Stimulated activated CD4-positive, alpha-beta T cell treated with anti-CD3 and anti-CD28 coated beads, Interleukin-1b, Interleukin-23, amount 100 ng/mL, for 1 hour (primary cell): ENCODE data around the gene SYT7.

Source experiments
- DNase-seq, 2 donors: peaks; one replicate each; pipeline ENCODE4 v3.0.0-alpha.2; 2020; ENCODE audit warnings: low read depth in 2 of 2

Gene SYT7

GRCh38 chr11:61535998-61536675 lies 44.7 kb downstream of the SYT7 start:
- DNase-seq, result no peak

DNA sequence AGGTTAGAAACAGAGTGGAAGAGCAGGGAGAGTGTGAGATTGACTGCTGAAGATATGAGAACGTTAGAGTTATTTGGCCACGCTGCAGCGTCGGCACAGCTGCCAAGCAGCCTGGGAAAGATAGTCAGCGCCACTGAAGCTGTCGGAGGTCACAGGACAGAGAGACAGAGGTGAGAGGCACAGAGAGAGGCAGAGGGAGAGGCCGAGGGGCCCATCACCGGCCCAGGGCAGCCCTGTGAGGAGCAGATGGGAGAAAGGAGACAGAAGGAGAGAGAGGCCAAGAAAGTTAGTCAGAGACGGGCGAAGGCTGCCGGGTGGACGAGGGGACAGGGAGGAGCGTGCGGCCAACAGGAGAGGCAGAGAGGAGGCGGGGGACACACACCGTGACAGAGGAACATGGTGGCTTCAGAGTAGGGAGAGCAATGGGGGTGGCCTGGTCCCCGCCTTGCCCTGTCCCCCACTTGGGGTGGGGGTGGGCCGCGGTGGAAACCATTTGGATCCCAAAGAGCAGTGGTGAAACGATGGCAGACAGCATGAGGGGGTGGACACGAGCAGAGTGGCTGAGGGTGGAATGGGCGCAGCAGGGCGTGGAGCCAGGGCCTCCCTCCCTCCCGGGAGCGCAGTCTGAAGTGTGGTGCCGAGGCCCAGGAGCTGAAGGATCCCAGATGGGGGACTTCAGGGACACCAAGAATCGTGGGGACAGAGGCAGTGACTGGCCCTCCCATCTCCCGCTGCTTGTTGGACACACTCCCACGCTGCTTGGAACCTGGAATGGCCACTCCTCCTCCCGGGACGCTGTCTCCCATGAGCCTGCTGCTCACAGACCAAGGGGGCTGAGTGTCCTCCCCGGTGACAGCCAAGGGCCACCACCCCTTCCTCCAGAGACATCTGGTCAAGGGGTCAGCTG lies 45.7 kb downstream of the SYT7 start:
- DNase-seq, result no peak

DNA sequence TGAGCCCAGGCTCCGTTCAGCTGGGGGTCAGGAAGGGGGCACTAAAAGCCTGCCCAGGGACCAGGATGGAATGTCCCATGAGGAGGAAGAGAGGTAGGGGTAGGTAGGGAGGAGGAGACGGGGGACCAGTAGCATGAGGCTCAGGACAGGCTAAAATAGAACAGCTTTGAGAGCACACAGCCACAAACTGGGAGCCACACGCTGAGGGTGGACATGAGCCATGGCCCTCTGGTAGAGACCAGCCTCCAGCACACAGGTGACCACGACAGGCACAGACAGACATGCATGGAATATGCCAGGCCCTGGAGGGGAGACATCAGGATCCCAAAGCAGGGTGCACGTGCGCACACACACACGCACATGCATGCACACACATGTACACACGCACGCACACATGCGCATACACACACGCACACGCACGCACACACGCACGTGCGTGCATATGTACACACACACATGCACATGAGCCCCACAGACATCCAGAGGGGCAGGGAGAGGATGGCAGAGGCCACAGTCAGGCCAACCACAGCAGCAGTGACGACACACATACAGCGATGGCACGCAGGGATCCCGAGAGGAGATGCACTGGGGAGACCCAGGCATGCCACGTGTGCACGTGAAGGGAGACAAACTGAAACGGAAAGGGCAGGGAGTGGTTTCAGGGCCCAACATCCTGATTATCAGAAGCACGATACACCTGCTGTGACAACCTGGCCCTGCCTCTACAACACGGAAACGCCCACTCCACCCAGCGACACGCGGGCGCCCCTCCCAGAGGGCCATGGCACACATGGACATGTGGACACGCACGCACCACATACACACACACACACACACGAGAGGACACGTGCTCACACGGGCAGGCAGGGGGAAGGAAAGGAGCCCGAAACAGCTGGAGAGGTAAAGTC lies 46.6 kb downstream of the SYT7 start:
- no peak for DNase-seq

- no peak for DNase-seq
These were observed 47.5 kb downstream of the SYT7 start for GRCh38 chr11:61533401-61533800.

- DNase-seq, result no peak
These were observed 47.9 kb downstream of the SYT7 start for GRCh38 chr11:61533039-61533375.

DNA sequence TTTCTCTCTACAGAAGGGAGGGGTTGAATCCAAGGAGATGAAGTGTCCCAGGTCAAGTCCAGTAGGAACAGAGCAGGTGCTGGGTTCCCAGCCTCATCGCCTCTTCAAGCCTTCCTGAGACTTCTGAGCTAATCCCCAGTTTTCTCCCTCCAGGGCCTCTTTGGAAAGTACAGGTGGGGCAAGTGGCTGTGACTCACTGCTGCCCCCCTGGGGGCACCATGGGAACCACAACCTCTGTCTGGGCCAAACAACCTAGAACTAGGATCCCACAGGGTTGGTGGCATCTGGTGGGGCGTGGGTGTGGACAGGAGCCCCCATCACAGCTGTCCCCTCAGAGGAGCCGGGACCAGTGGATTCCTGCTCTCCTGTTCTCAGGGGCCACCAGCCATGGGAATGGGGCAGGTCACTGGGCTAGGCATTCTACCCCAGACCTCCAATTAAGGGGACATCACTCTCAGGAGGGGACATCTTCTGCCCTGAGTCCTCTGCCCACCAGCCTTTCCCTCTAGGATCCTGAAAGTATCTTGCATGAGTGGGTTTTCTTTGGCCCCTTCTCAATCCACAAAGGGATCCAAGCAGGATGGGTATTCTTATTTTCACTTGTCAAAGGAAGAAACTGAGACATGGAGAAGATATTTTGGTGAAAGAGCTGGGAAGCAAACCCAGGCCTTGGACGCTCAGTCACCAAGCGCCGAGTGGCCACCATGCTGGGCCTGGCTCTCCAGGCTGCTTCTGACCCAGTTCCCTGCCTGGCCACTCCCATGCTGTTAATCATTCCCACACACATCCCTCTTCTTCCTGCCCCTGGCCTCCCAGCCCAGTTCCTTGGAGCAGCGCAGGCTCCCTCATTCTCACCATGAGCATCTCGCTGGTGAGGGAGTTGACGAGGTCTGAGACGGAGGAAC lies 48.5 kb downstream of the SYT7 start:
- DNase-seq, result peak in 1 of 2 donors; percentile 25

- DNase-seq, result no peak
These were observed 49.8 kb downstream of the SYT7 start for GRCh38 chr11:61531044-61531443.

DNA sequence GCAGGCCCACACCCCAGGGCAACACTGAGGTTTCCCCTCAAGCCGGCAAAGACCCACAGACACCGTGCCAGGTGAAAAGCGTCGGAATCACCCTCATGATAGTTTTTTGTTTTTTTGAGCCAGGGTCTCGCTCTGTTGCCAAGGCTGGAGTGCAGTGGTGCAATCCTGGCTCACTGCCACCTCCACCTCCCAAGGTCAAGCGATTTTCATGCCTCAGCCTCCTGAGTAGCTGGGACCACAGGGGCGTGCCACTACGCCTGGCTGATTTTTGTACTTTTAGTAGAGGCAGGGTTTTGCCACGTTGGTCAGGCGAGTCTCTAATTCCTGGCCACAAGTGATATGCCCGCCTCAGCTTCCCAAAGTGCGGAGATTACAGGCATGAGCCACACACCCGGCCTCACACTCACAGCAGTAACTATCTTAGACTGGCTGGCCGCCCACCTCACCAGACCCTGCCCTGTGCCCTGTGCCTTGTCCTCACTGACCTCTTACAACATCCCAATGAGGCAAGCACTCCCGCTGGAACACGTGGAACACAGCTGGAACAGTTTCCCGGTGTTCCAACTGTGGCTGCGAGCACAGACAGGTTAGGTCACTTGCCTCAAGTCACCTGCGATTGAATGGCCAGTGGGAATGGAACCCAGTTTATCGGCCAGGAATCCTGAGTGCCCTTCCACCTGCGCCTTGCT lies 51.2 kb downstream of the SYT7 start:
- no peak for DNase-seq

DNA sequence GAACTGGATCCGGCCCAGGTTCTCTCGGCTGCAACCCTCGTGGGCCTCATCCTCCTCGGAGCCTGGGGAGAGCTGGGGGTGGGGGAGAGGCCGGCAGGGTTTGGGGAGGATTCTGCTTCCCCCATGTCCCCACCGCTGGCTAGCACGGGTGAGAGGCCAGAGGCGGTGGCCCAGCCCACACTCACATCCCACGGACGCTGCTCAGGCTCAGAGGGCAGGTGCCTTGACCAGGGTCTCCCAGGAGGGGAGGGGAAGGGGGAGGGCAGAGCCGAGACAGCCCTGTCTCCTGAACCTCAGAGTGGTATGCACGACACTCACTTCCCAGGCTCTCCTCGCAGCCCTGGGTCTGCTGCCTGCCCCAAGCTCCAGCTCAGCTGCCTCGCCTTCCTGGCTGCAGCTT lies 52.8 kb downstream of the SYT7 start:
- DNase-seq, result no peak

- no peak for DNase-seq
These were observed 53.7 kb downstream of the SYT7 start for GRCh38 chr11:61526956-61527731.

- DNase-seq, result no peak
These were observed 54.6 kb downstream of the SYT7 start for GRCh38 chr11:61526229-61526628.

DNA sequence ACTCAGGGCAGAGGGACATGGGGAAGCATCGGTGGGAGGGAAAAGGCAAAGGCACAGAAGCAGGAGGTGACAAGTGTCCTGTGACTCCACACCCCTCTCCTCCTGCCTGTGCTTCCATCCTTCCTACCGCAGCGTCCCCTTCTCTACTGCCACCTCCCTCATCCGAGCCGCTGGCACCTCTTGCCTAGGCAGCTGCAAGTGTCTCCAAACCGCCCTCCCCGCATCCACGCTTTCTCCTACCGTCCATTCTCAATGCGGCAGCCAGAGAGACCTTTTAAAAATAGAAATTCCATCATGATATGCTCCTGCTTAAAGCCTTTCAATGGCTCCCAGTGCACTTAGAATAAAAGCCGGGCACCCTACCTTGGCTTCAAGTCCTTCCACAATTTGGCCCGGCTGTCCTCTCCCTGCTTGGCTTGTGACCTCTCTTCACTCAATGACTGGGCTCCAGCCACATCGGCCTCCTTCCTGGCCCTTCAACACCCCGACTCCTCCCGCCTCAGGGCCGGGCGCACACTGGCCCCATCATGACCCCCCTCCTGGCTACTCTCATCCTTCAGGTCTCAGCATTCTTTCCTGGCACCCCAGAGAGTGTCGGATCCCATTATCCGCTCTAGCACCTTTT lies 55.8 kb downstream of the SYT7 start:
- no peak for DNase-seq

DNA sequence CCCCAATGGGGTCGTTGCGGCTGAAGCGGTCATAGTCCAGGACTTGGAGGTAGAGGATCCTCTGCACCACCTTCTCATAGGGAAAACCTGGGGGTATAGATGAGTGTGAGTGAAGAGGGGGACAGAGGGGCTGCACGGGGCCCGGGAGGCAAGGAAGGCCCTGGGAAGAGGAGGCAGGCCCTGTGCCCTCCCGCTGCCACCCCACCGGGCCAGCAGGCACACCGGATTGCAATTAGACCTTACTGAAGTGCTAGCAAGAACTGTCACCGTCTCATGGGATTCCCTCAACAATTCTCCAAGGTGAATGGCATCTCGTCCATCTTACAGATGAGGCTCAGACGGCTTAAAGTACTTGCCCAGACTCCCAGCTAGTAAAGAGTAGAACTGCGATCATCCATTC lies 56.4 kb downstream of the SYT7 start:
- DNase-seq, result no peak

GRCh38 chr11:61522881-61523280 lies 58.0 kb downstream of the SYT7 start:
- no peak for DNase-seq

- DNase-seq, result no peak
These were observed 62.7 kb downstream of the SYT7 start for GRCh38 chr11:61518032-61518795.

GRCh38 chr11:61516675-61517572 lies 64.0 kb downstream of the SYT7 start:
- peak in 1 of 2 donors; percentile 42 for DNase-seq

DNA sequence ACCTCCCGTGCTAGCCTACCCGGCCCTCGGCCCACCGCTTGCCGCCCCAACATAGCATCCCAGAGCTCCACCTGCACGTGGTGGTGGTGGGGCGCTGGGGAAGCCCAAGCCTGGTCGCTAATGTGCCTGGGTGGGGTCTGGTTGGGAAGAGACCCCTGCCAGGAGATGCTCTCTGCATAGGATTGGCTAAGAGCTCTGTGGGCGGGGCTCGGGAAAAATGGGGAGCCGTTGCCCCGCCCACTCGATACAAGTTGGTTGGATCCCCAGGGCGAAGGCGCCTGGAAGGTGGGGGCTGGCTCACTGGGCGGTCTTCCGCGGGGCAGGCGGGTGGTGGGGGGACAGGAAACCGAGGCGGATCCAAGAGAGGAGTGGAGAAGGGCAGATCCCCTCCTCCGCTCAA lies 64.7 kb downstream of the SYT7 start:
- DNase-seq, result no peak

DNA sequence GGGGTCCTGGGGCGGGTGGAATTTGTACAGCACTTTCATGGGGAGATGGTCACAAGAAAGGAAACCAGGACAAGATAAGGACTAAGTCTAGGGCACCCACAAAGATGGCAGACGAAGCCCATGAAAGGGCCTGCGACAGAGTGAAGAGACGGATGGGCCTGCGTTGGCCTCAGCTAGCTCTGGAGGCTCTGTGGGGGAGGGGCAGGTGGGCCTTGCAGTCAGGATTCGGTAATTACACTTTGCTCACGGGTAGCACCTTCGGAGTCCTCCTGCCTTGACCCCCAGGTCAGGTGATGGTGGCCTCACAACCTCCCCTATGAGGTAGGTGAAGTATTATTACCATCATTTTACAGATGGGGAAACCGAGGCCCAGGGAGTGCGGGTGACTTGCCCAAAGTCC lies 65.2 kb downstream of the SYT7 start:
- DNase-seq, result no peak
